Astrocyte (in vitro differentiated cells and primary cell): ENCODE measurements around the gene GALNT18. TPM values are rescaled to one million over a fixed set of nuclear protein-coding genes. Genes with fewer than 3 reads are reported as not detected.

ENCODE experiments used
- DNase-seq: peaks from one replicate; pipeline ENCODE4 v3.0.0-alpha.2; 2010; ENCODE audit warnings: low read depth
- FAIRE-seq: peaks from 2 replicates; lab custom pipeline; 2011; peaks lifted over from hg19 to GRCh38; lab: Jason Lieb, UNC
- H2AFZ ChIP-seq: 2 replicates; pipeline ENCODE4 v1.6.0; 2012; ENCODE audit warnings: low read depth, low read length, inconsistent platforms
- H3K27ac ChIP-seq: 2 replicates; pipeline ENCODE4 v1.5.1; 2011; ENCODE audit warnings: low read depth, low read length, inconsistent platforms
- H3K27me3 ChIP-seq: 2 replicates; pipeline ENCODE4 v1.6.0; 2011; ENCODE audit warnings: low read length, inconsistent platforms; ENCODE audit not compliant: insufficient read depth
- H3K36me3 ChIP-seq: 2 replicates; pipeline ENCODE4 v1.5.1; 2011; ENCODE audit warnings: low read length, inconsistent platforms; ENCODE audit not compliant: insufficient read depth
- H3K4me1 ChIP-seq: 2 replicates; pipeline ENCODE4 v1.5.1; 2011; ENCODE audit warnings: low read length, inconsistent platforms; ENCODE audit not compliant: insufficient read depth
- H3K4me2 ChIP-seq: 2 replicates; pipeline ENCODE4 v1.6.0; 2012; ENCODE audit warnings: low read length, inconsistent platforms
- H3K4me3 ChIP-seq: 2 replicates; pipeline ENCODE4 v1.5.1; 2011; ENCODE audit warnings: low read depth, mild to moderate bottlenecking, low read length, inconsistent platforms; ENCODE audit not compliant: insufficient read depth
- H3K79me2 ChIP-seq: 2 replicates; pipeline ENCODE4 v1.6.0; 2012; ENCODE audit warnings: mild to moderate bottlenecking, low read length, inconsistent platforms; ENCODE audit not compliant: insufficient read depth
- H3K9ac ChIP-seq: 2 replicates; pipeline ENCODE4 v1.6.0; 2012; ENCODE audit warnings: mild to moderate bottlenecking, low read length, inconsistent platforms
- H3K9me3 ChIP-seq: 2 replicates; pipeline ENCODE4 v1.5.1; 2012; ENCODE audit warnings: low read depth, mild to moderate bottlenecking, low read length, inconsistent platforms; ENCODE audit not compliant: insufficient read depth
- H4K20me1 ChIP-seq: 2 replicates; pipeline ENCODE4 v1.6.0; 2012; ENCODE audit warnings: low read length, inconsistent platforms; ENCODE audit not compliant: insufficient read depth
- H3K27ac Mint-ChIP-seq: one replicate; pipeline ENCODE4 v1.8.0; 2021; ENCODE audit warnings: mild to moderate bottlenecking, mixed read lengths; ENCODE audit not compliant: unreplicated experiment
- H3K27me3 Mint-ChIP-seq: one replicate; pipeline ENCODE4 v1.8.0; 2021; ENCODE audit warnings: low read depth, mixed read lengths; ENCODE audit not compliant: unreplicated experiment
- H3K36me3 Mint-ChIP-seq: one replicate; pipeline ENCODE4 v1.8.0; 2021; ENCODE audit warnings: low read depth, mixed read lengths; ENCODE audit not compliant: unreplicated experiment
- H3K4me1 Mint-ChIP-seq: one replicate; pipeline ENCODE4 v1.8.0; 2021; ENCODE audit warnings: low read depth, mixed read lengths; ENCODE audit not compliant: unreplicated experiment
- H3K4me3 Mint-ChIP-seq: one replicate; pipeline ENCODE4 v1.8.0; 2021; ENCODE audit warnings: mild to moderate bottlenecking, moderate library complexity, mixed read lengths; ENCODE audit not compliant: unreplicated experiment
- H3K9me3 Mint-ChIP-seq: one replicate; pipeline ENCODE4 v1.8.0; 2021; ENCODE audit warnings: mild to moderate bottlenecking, mixed read lengths; ENCODE audit not compliant: unreplicated experiment
- EZH2 ChIP-seq: IDR thresholded peaks from 2 replicates; pipeline ENCODE4 v1.6.1; 2012; ENCODE audit warnings: mild to moderate bottlenecking, low read length, inconsistent platforms; ENCODE audit not compliant: insufficient read depth
- total RNA-seq: library from RNA; stranded (reverse); gene quantifications from 2 replicates; pipeline ENCODE4 v1.2.1, GENCODE V29; 2021
- TF ChIP-seq, protein P1 (sequence below): IDR thresholded peaks from 2 replicates; pipeline ENCODE4 v1.5.1; 2011; ENCODE audit warnings: low read depth, mild to moderate bottlenecking, inconsistent platforms, low read length, moderate library complexity; ENCODE audit not compliant: insufficient read depth

Gene GALNT18
- total RNA-seq, 1 donor from 2014 or later: 6.5 TPM

GRCh38 chr11:11291041-11292015 is 330.5 kb downstream of the GALNT18 start:
- Mint-ChIP-seq H3K4me3 (no peak overlapping the region), H3K4me1 (peaks cover 2% of the 10 kb centered on the region), H3K27ac (no peak overlapping the region), H3K36me3 (peaks cover 4% of the 10 kb centered on the region), H3K27me3 (peaks cover 43% of the 10 kb centered on the region), H3K9me3 (peaks cover 7% of the 10 kb centered on the region)
- H3K4me1 ChIP-seq: no peaks in the 10 kb centered on the region
- no peak overlapping the region for H3K4me2 ChIP-seq
- H3K27ac ChIP-seq: no peak overlapping the region
- no peaks in the 10 kb centered on the region for H3K9me3 ChIP-seq
- H2AFZ ChIP-seq: no peak overlapping the region
- no peaks in the 10 kb centered on the region for H3K36me3 ChIP-seq
- H3K4me3 ChIP-seq: no peak overlapping the region
- DNase-seq (no peak), FAIRE-seq (no peak)
- no peak overlapping the region for H3K9ac ChIP-seq
- TF ChIP-seq EZH2: no peak
- TF ChIP-seq, protein P1, sequence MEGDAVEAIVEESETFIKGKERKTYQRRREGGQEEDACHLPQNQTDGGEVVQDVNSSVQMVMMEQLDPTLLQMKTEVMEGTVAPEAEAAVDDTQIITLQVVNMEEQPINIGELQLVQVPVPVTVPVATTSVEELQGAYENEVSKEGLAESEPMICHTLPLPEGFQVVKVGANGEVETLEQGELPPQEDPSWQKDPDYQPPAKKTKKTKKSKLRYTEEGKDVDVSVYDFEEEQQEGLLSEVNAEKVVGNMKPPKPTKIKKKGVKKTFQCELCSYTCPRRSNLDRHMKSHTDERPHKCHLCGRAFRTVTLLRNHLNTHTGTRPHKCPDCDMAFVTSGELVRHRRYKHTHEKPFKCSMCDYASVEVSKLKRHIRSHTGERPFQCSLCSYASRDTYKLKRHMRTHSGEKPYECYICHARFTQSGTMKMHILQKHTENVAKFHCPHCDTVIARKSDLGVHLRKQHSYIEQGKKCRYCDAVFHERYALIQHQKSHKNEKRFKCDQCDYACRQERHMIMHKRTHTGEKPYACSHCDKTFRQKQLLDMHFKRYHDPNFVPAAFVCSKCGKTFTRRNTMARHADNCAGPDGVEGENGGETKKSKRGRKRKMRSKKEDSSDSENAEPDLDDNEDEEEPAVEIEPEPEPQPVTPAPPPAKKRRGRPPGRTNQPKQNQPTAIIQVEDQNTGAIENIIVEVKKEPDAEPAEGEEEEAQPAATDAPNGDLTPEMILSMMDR: no peak
- no peaks in the 10 kb centered on the region for H3K79me2 ChIP-seq
- peaks cover 32% of the 10 kb centered on the region for H3K27me3 ChIP-seq
- H4K20me1 ChIP-seq: no peaks in the 10 kb centered on the region

DNA sequence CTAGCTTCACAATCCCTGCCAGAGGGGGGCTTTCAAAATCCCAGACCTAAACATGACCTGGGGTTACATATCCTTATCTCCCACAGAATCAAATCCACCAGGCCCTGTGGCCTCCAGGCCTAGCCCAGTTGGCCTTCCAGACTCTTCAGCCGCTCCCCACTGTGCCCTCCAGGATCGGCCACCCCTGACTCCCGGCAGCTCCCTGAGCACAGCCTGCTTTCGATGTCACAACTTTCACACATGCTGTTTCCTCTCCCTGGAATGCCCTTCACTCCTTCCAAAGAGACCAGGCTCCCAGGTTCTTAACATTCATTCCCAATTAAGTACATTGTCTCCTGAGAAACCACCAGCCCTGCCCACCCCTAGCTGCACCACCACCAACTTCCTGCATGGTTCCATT is 331.5 kb downstream of the GALNT18 start:
- Mint-ChIP-seq H3K4me1 (peaks cover 2% of the 10 kb centered on the region), H3K4me3 (peak overlapping the region; percentile 6), H3K27ac (no peak overlapping the region), H3K9me3 (peaks cover 6% of the 10 kb centered on the region), H3K36me3 (peaks cover 4% of the 10 kb centered on the region), H3K27me3 (peaks cover 41% of the 10 kb centered on the region)
- TF ChIP-seq, protein P1: no peak
- TF ChIP-seq EZH2: no peak
- no peak overlapping the region for H3K4me3 ChIP-seq
- no peaks in the 10 kb centered on the region for H3K36me3 ChIP-seq
- no peak overlapping the region for H3K9ac ChIP-seq
- no peak overlapping the region for H3K27ac ChIP-seq
- no peaks in the 10 kb centered on the region for H4K20me1 ChIP-seq
- peaks cover 29% of the 10 kb centered on the region for H3K27me3 ChIP-seq
- H2AFZ ChIP-seq: no peak overlapping the region
- DNase-seq: no peak
- no peaks in the 10 kb centered on the region for H3K9me3 ChIP-seq
- FAIRE-seq: no peak
- no peaks in the 10 kb centered on the region for H3K79me2 ChIP-seq
- H3K4me1 ChIP-seq: no peaks in the 10 kb centered on the region
- H3K4me2 ChIP-seq: no peak overlapping the region

GRCh38 chr11:11289669-11290068 is 332.1 kb downstream of the GALNT18 start:
- Histone ChIP-seq H3K4me1 (no peaks in the 10 kb centered on the region), H3K79me2 (no peaks in the 10 kb centered on the region), H3K27me3 (peaks cover 27% of the 10 kb centered on the region), H3K9ac (no peak overlapping the region), H3K9me3 (no peaks in the 10 kb centered on the region), H4K20me1 (no peaks in the 10 kb centered on the region), H3K36me3 (no peaks in the 10 kb centered on the region), H2AFZ (no peak overlapping the region), H3K27ac (no peak overlapping the region), H3K4me3 (no peak overlapping the region), H3K4me2 (no peak overlapping the region)
- H3K9me3 Mint-ChIP-seq: peaks cover 3% of the 10 kb centered on the region
- DNase-seq (no peak), FAIRE-seq (no peak)
- TF ChIP-seq, protein P1: no peak
- no peak for TF ChIP-seq EZH2
- peaks cover 35% of the 10 kb centered on the region for H3K27me3 Mint-ChIP-seq
- H3K27ac Mint-ChIP-seq: no peak overlapping the region
- H3K36me3 Mint-ChIP-seq: peaks cover 4% of the 10 kb centered on the region
- H3K4me1 Mint-ChIP-seq: peaks cover 2% of the 10 kb centered on the region
- H3K4me3 Mint-ChIP-seq: no peak overlapping the region
